HG03442 (cell line): Measurements from ENCODE around the gene TENM3.
"Not testable (repeated sequence)": the region's sequence is repeated elsewhere in the genome, so short reads cannot be mapped to it uniquely, and the experiment has no call there.

Experiments used
- ATAC-seq: cut with Tn5 transposase; IDR thresholded peaks from one replicate; pipeline ENCODE4 v1.9.1; 2021; ENCODE audit warnings: mild to moderate bottlenecking, moderate library complexity; ENCODE audit not compliant: unreplicated experiment

Gene TENM3

GRCh38 chr4:182243204-182243603 is at the start of gene TENM3:
TSS of gene TENM3 (plus strand) at chr4:182243402. CDS start at chr4:182324021, 80,619 bp downstream.
- ATAC-seq: not testable (repeated sequence)

DNA sequence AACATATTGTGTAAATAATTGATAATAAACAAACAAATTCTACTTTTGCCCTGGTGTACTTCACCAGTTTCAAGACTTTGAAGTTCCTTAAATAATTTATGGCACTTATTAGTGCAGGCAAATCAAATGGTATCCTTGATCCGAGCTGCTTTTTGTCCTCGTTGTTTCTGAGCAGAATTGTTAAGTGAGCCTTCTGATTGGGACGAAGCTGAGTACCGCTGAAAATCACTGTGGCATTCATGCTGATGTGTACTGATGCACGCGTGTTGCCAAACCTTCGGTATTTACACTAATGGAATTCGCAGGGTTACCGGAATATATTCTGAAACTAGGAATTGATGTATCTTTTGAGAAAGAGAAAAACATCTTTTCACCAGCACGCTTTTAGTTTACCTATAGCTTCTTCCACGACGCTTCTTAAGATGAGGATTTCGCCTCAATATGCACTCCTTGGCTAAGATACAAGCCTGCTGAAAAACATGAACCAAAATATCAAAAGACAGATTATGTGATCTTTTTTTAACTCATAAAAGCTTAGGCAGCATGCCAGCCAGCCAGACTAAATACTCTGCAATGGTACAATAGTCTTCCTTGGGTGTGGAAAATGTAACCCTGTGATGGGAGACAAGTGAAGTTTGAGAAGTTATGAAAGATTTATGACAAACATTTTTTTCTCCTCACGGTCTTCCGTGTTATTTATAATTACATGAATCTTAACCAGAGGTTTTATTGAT is 48.9 kb upstream of the TENM3 start:
- no peak for ATAC-seq

DNA sequence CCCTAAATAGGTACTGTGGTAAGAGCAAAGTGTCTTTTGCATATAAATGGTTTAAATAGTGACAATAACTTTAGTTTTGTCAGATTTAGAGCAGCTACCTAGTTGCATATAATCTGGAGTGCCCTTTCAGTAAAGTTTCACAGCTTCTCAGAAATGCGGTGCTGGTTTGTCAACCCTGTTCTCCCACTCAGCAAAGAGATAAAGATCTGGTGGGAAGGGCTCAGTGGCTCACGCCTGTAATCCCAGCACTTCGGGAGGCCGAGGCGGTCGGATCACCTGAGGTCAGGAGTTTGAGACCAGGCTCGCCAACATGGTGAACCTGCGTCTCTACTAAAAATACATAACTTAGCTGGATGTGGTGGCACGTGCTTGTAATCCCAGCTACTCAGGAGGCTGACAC is 45.6 kb upstream of the TENM3 start:
- ATAC-seq: no peak

- no peak for ATAC-seq
Observed at GRCh38 chr4:182201871-182202270, 41.3 kb upstream of the TENM3 start.

GRCh38 chr4:182202650-182203049 is 40.6 kb upstream of the TENM3 start:
- ATAC-seq: no peak

DNA sequence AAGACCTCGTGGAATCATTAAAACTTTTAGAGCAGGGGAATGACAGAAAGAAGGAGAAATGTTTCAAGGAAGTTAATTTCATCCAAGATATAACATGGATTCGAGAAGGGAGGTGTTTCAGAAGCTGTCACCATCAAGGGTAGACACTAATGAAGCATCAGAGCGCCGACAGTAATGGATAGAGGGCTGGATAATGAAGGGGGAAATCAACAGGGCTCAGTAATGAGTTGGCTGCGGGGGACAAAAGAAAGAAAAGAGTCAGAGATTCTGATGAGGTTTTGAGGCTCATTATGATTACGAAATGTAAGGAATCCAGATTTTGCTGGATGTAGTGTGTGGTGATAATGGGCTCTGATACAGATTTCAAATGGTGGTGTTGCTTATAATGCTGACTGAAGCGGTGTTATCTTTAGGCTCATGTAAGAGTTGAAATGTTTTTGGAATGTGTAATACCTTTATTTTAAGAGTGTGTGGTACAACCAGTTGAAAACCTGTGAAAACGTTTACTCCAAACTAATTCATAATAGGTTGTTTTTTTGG is 39.3 kb upstream of the TENM3 start:
- ATAC-seq: no peak

GRCh38 chr4:182205306-182205705 is 37.9 kb upstream of the TENM3 start:
- no peak for ATAC-seq

DNA sequence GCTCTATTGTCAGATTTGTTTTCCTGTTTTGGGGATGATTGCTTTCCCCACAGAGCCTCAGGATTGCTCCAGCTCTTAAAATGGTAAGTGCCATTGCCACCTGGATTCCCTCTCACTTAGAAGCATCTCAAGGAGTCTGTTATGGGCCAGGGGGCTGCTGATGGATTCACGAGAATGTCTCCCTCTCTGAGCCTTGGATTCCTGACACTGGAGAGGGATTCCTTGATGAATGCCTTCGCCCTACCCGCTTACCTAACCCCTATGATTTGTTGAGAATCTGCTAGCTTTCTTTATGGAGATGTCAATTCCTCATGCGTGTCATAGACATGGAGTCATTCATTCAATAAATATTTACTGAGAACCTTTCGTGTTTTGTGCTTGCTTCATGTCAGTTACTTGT is 36.9 kb upstream of the TENM3 start:
- ATAC-seq: no peak

GRCh38 chr4:182206916-182207315 is 36.3 kb upstream of the TENM3 start:
- no peak for ATAC-seq

GRCh38 chr4:182207830-182208396 is 35.3 kb upstream of the TENM3 start:
- no peak for ATAC-seq

GRCh38 chr4:182208526-182209050 is 34.6 kb upstream of the TENM3 start:
- ATAC-seq: no peak

GRCh38 chr4:182212211-182212761 is 30.9 kb upstream of the TENM3 start:
- ATAC-seq: no peak

DNA sequence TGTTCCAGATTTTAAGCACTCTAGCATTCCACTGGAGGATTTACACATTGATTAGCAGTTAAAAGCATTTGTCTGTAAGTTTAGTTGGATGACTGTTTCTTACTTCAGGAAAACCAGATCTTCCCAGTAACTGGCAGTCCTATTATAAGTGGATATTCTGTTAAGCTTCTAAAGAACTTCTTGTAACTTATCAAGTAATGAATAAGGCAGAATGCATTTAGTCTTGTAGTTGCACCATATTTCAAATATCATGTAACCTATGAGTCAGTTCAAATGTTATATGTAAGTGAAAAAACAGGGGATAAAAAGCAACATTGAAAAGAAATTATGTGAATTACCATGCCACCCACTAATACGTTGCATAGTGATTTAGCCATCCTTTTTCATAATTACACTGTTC is 30.2 kb upstream of the TENM3 start:
- no peak for ATAC-seq

DNA sequence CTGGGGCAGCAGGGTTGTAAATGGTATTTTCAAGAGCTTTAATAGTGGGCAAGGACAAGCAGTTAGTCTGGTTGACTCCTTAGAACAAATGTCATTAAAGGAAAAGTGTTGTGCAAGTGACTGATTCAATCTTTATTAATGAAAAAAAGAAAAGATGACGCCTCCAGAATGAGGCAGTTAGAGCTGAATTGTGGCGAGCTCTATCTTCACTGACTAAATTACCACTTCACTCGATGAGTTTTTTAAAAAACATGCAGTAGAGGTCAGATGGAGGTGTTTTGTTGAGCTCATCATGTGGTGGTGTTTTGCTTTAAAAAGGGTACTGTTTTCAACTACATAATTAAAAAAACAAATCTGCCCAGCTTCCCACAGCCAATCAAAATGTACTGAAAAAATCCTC is 28.1 kb upstream of the TENM3 start:
- ATAC-seq: no peak

DNA sequence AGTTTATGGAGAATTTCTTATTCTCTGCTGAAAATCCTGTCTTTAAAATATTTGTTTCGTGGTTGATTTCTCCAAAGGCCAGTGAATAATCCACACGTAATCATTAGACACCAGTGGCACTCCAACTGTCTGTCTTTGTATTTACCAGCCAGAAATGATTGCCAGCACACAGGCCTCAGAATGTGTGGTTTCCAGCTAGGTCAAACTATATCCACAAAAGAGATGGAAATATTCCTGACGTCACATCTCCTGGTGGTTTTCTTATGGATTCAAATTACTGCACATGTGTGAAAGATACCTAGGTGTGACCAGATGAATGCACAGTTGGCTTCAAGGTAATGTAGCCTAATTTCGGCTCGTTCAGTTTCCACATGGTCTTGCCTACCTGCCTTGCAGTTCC is 27.2 kb upstream of the TENM3 start:
- ATAC-seq: no peak

DNA sequence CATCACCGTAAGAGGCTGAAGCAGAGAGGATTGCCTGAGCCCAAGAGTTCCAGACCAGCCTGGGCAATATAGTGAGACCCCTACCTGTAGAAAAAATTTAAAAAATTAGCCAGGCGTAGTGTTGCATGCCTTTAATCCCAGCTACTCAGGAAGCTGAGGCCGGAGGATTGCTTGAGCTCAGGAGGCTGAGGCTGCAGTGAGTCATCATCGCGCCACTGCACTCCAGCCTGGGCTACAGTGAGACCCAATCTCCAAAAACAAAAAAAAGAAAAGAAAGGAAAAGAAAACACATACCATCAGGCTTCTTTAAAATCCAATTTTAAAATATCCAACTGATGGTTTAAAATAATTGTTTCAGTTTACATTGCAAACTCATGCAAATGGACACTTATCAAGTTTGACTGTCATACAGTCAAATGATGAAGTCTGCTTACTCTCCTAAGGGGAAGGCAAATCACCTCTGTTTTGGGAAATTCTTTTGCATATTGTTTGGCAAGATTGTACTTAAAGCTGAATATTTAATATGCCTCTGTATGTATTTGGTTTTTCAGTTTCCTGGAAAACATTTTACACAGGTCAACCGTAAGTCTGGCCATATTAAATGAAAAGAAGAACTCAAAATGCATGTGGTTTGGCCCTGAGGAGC is 23.7 kb upstream of the TENM3 start:
- no peak for ATAC-seq

- ATAC-seq: no peak
Observed at GRCh38 chr4:182221987-182222386, 21.2 kb upstream of the TENM3 start.

DNA sequence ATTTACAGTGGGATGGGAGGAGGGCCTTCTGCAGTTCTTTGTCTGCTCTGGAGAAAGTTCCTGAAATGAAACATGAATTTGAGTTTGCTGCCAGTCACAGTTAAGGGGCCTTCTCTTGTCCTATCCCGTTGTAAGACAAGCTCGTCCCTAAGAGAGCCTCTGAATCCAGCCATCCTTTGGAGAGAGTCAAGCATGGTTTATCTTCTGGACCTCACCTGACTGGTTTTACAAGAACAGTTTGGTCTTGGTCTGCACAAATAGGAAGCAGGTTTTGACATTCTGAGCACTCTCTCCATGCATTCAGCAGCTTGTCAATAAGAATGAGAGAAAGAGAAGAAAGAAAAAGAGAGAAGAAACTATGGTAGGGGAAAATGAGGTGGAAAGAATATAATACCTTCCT is 20.4 kb upstream of the TENM3 start:
- no peak for ATAC-seq

DNA sequence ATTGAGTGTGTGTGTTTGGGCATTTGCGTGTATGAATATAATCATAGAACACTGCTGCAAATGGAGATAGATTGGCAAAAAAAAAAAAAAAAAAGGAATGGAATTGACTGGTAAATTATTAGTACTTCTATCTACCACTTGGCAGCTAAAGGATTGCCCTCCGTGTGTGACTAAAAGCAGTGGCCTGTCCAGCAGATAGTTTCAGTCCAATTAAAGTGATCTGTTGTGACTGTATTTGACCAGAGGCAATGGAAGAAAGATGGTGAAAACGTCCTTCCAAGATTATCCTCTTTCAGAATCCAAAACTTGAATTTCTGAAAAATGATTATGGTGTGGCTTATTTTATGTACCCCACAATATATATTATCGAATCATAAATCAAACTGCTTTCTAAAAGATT is 19.5 kb upstream of the TENM3 start:
- ATAC-seq: no peak

- ATAC-seq: no peak
Observed at GRCh38 chr4:182224192-182224850, 18.9 kb upstream of the TENM3 start.

GRCh38 chr4:182225257-182225852 is 17.8 kb upstream of the TENM3 start:
- no peak for ATAC-seq
